SIG-M5 treated with dmso at 0.1 percent for 504 hours (cell line): ENCODE measurements around the gene RPS6KA5.
A peak's percentile ranks its signal among the peaks of the same experiment; 100 is the strongest.
"Not testable (repeated sequence)": the region's sequence is repeated elsewhere in the genome, so short reads cannot be mapped to it uniquely, and the experiment has no call there.

ENCODE experiments used
- DNase-seq: peaks from one replicate; lab custom pipeline; 2025; ENCODE audit not compliant: unreplicated experiment; lab: John Stamatoyannopoulos, UW

RPS6KA5 gene

DNA sequence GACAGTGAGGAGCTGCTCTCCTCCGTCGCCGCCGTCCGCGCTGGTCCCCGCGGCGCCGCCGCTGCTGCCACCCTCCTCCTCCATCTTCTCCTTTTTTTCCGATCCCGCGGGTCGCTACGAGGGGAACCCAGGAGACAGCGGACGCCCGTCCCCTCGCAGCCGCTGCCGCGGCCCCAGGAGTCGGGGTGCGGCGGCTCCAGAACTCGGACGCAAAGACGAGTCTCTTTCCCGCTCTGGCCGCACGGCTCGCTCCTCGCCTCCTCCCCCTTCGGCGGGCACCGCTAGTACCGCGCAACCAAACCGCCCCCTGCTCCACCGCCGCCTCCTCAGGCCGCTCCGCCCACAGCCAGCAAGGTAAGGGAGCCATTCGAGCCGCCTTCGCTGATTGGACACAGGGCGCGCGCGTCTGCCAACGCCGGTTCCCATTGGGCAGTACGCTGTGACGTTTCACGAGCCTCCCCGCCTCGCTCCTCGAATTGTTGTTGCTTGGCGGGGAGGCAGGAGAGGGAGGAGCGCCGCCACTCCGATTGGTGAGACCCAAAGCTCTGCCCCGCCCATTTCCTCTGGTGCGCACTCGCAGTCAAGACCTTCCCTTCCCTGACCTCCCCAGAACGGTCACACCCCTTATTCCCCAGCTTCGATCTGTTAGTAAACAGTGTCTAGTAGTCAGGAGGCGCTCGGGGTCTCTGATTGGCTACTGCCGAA, at the start of gene RPS6KA5:
RPS6KA5 (minus strand) TSS at position 291 of the 705 bp plus-strand sequence; CDS start at position 84, 207 bp downstream.
- DNase-seq, result peak; percentile 100

DNA sequence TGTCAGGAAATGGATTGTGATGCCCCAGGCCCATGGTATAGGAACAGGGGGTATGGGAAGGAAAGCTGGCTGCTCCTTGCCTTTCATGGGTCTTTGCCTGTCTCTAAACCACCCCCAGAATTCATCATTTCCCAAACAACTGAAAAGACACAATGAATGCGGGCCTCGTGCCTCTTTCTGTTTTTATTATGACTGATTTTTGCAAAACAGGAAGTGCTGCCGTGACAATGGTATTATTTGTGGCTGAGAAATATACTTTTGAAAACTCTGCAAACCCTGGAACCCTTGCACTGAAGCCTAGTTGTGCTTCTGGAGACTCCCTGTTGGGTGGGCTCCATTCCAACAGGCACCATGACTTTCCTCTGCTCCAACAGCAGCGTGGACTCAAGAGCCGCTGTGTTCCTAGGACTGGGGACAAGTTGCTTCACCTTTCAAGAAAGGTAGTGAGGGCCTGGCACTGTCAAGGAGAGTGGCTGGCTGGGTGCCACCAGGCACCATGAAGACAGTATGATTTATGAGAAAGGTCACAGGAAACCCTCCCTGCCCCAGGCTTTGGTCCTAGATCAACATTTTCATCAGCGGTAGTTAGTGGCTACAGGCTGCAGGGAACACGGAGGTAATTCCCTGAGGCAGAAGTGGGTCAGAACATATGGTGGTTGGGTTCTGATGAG, 48.6 kb upstream of the RPS6KA5 start:
- DNase-seq, result no peak

DNA sequence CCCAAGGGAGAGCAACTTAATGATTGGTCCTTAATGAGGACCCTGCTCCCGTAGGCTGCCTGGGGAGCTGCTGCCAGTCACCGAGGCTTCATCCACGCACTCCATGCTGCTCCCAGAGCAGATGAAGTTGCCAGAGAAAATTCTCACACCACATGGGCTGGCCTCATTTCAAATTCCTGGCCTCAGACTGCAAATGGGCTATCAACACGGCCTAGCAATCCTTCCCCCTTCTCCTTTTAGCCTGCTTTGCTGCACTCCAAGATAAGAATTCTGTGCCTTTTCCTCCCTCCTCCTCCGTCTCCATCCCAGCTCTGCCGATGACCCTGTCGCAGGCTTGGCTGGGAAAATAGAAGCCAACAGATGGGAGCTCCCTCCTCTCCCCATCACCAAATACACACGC, 42.7 kb upstream of the RPS6KA5 start:
- DNase-seq, result no peak

DNA sequence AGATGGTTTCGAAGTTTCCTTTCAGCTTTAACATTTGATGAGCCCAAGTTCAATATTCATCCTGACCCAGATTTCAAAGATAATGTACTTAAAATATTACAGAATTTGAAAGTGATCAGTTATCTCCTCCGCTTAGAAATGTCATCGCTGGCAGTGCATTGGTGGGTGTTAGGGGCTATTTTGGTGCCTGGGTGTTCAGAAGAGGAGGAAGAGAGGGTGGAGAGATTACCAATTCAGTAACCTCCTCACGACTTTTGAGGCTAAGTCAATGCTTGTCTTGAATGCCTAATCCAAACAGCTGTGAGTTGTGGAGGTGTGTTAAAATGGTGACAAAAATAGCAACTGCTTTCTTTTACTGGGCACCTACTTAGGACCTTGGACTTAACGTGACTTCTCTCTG, 39.7 kb upstream of the RPS6KA5 start:
- no peak for DNase-seq

DNA sequence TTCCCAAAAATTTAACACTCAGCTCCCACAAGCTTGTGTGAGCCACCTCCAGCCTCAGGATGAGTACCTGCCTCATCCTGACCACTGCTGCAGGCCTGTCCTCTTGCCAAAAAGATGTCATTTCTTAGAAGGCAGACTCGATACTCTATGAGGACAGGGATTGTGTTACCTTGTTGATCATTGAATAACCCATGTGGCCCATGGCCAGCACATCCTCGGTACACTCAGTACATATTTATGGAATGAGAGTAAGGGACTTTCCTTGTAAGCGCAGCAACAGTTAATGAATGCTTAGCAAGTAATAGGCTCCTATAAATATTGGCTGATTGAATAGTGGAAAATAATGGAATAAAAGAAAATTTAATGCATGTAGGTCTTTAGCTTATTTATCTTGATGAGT, 38.1 kb upstream of the RPS6KA5 start:
- DNase-seq, result no peak

DNA sequence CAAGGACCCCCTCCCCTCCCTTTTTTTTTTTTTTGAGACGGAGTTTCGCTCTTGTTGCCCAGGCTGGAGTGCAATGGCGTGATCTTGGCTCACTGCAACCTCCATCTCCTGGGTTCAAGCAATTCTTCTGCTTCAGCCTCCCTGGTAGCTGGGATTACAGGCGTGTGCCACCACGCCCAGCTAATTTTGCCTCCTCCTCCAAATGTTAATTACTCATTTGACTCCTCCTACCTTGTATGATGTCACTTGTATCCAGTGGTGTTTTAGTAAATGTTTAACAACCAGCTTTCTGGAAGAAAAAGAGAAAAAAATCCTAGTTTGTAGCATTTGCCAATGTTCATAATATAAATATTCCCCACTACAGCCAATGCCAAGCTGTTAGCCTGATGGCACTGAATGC, 37.2 kb upstream of the RPS6KA5 start:
- DNase-seq, result not testable (repeated sequence)

DNA sequence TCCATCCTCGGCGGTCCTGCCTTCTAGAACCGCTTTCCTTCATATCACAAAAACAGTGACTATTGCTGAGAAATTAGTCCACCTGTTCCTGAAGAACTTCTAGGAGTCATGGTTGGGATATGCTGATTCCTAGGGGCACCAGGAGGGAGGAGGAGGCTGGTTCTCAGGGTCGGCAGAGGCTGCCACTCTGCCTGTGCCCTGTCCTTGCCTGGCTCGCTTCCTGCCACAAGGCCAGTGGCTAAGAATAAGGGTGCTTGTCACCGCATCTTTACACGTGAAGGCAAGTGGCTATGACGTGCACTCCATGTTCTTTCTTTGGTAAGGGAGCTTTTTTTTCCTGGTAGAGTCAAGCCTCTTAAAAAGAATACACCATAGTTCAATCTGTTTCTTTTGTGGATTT, 34.7 kb upstream of the RPS6KA5 start:
- DNase-seq, result no peak

DNA sequence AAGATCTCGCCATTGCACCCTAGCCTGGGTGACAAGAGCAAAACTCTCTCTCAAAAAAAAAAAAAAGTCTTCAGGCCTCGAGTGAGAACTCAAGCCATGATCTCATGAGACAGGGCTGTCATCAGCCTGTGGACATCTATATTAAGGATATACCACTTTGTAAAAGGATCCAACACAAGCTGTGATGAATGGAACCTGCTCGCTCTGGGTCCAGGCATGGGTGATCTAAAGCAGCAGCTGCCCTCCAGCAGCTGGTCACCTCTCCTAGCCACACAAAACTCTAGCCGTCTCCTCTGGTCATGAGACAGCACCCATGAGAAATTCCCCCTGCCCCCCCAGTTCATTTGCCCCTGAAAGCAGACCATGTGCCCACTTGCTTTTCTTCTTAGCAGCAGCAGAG, 34.3 kb upstream of the RPS6KA5 start:
- no peak for DNase-seq

DNA sequence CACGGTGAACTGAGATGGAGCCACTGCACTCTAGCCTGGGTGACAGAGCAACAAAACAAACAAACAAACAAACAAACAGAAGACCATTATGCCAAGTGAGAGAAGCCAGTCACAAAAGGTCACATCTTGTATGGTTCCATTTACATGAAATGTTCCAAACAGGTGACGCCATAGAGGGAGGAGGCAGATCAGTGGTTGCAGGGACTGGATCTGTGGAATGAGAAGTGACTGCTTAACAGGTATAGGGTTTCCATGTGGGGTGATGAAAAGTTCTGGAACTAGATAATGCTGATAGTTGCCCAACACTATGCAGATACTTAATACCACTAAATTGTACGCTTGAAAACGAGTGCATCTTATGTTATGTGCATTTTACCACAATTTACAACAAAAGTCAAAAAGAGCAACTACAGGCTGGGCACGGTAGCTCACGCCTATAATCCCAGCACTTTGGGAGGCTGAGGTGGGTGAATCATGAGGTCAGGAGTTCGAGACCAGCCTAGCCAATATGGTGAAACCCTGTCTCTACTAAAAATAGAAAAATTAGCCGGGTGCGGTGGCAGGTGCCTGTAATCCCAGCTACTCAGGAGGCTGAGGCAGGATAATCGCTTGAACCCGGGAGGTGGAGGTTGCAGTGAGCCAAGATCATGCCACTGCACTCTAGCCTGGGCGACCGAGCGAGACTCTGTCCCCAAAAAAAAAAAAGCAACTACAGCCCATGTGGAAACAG, 33.5 kb upstream of the RPS6KA5 start:
- DNase-seq, result not testable (repeated sequence)

DNA sequence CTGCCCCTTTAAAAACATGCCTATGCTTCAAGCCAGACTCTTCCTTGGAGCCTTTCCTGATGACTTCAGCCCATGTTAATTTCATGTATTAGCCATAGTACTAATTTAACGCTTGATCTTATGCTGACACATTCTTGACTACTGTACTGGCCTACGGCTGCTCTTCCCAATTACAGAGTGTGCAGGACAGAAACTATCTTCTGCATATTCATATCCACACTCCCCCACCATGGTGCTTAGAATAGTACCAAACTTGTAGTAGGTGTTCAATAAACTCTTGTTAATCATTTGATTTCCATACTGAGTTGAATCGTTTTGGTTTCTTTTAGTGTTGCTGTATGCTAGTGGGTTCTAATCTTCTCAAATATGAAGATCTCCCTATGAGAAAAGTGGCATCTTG, 31.6 kb upstream of the RPS6KA5 start:
- DNase-seq, result no peak

DNA sequence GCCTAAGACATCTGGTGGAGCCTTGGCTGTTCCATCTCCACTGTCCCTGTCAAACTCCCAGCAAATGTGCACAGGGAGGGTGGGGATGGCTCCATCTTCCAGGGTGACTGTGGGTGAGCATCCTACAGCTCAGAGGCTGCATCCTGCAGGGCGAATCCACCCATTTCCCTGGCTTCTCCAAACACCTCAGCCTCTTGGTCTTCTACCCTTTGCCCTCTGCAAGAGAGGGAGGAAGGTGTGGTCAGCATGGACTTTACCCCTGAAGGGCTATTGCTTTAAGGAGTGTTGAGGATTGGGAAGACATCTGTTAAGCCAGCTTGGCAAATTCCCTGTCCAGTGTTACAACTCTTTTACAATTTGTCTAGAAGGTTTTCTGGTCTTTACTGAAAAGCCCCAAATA, 30.3 kb upstream of the RPS6KA5 start:
- no peak for DNase-seq

DNA sequence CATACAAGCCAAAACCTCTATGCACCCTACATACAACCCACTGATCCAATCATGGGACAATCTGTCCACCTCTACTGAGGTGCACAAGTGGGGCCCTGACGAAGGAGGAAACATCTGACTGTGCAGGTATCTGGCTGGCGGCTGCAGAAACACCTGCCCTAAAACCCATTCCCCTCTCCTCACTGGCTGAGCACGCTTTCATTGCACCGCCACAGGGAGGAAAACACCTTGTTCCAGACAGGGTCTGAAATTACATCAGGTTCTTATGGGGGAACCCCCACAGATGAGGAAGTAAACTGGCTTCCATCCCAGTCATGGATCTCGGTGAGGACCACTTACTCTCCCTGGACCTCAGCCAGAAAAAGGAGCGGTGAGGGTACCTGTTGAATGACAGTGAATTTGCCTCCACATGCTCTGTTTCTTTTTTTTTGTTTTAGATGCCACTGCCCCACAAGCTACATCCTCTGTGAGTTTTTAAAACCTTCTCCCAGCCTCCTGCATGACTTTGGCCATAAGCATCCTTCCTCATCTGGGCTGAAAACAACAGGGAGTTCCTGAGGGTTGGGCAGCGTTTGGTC, 29.6 kb upstream of the RPS6KA5 start:
- no peak for DNase-seq

DNA sequence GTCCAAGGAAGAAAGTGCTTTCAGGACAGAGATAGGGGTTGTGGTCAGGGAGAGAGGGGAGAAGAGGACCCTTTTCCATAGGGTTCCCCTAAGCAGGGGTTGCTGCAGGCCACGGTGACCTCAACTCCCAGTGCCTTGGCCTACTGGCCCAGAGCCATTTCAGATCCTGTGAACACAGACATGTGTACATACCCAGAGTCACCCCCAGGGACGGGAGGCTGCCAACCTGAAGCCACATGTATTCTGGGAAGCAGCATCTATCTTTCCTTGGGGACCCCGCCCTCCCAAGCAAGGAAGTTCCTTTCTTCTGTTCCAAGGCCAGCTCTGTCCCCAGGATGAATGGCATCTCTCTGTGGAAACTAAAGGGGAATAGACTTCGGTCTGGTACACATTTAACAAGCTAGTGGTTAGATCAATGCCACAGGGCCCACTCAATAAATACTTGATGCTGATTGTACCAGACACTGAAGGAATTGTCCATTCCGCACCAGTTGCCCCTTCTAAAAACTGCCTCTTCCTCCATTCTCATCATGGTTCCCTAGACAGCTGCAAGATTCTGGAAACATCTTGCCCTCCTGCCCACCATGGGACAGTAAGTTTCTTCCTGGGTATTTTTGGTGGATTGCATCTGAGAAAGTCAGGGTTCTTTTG, 28.3 kb upstream of the RPS6KA5 start:
- DNase-seq, result no peak

DNA sequence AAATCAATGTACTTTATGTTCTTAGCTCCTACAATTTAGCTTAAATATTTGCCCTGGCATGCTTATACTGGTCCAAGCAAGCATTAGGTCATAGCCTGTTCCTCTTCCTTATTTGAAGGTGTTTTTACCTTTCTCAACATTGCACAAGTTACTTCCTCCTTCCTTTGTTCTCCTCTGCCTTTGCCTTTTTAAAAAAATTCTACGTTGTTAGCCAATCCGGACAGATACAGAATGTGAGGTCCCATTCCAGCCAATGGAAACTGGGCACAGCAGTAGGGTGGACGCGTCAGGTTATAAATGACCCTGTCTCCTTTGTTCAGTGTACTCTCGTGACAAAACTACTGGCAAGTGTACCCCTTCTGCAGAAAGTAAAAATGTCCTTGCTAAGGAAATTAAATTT, 27.0 kb upstream of the RPS6KA5 start:
- DNase-seq, result not testable (repeated sequence)

DNA sequence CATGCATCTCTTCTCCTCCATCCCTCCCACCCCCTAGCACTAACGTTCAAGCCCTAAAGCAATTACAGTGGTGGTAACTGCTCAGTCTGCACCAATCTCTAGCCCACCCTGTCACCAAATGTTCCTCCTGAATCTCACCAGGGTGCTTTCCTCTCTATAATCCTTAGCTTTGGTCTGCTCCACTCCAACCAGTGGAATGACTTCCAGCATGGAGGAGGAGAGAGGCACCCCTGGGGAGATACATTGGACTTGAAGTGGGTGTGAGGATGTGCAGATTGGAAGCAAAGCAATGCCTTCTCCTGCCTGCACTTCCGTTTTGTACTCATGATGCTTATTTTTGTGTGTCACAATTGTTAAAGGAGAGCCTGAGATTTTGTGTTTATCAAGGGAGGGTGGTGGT, 24.1 kb upstream of the RPS6KA5 start:
- DNase-seq, result no peak

DNA sequence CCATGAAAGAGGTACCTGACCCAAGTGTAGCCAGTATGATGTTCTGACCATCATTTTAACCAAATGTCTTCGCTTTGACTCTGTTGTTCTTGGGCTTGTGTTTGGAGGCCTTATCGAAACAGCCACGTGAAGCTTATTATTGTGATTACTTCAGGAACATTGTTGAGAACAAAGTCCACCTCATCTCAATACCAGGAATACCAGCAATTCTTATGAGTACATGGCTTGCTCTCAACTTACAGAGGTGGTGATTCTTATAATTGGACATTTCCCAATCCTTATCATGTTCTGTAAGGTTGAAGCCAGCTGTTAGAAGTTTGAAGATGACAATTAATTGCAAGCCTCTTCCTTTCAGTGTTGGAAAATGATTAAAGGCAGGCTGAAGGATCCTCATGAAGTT, 21.8 kb upstream of the RPS6KA5 start:
- DNase-seq, result no peak

DNA sequence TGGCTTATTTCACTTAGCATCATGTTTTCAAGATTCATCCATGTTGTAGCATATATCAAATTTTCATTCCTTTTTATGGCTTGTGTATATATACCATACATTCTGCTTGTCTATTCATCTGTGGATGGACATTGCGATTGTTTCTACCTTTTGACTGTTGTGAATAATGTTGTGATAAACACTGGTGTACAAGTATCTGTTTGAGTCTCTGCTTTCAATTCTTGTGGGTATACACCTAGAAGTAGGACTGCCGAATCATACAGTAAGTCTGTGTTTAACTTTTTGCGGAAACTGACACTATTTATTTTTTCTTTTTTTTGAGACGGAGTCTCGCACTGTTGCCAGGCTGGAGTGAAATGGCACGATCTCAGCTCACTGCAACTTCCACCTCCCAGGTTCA, 19.6 kb upstream of the RPS6KA5 start:
- no peak for DNase-seq

DNA sequence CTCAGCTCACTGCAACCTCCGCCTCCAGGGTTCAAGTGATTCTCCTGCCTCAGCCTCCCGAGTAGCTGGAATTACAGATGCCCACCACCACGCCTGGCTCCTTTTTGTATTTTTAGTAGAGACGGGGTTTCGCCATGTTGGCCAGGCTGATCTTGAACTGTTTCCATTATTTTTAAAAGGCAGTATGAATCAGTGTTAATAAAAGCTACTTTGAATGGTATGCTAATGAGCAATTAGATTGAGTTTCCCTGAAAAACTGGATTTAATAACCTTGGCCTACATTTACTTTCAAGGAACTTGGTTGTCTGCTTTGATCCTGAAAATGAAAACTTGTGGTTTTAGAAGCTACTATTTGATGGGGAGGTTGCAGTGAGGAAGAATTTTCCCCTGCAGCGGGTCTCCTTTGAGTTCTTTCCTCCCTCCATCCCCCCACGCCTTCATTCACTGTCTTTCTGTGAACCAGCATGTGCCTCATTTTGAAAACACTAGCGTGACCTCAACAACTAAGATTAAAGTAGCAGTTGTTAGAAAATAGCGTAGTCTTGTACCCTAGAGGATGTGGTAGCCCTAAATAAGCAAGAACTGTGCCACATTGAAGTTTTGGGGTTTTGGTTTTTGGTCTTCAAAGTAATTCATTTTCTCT, 17.8 kb upstream of the RPS6KA5 start:
- no peak for DNase-seq

DNA sequence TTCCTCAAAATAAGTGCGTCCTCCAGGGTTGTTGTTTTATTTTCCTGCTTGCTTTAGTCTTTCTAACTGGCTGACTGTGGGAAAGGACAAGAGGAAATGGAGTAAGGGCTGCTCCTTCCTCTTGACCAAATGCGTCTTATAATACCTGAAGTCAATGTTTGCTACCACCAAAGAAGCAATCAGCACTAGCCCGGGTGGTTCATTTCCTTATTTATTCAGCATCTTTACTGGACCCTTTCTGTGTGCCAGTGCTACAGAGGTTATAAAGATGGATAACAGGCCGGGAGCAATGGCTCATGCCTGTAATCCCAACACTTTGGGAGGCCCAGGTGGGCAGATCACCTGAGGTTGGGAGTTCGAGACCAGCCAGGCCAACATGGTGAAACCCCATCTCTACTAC, 15.1 kb upstream of the RPS6KA5 start:
- DNase-seq, result no peak

DNA sequence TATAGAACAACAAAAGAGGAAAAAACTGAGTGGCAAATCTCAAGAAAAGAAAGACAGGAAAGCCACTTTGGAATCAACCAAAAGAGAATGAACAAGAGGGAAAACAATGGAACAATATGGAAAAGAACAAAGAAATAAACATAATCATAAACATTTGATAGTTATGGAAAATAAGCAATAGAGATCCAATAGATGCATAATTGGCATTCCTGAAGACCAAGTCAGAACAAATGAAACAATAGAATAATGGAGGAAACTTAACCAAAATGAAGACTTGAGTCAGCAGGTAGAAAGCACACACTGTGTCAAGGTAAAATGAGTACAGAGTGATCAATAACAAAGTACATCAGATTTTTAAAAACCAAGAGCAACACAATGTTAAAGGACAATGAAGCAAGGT, 10.1 kb upstream of the RPS6KA5 start:
- no peak for DNase-seq

DNA sequence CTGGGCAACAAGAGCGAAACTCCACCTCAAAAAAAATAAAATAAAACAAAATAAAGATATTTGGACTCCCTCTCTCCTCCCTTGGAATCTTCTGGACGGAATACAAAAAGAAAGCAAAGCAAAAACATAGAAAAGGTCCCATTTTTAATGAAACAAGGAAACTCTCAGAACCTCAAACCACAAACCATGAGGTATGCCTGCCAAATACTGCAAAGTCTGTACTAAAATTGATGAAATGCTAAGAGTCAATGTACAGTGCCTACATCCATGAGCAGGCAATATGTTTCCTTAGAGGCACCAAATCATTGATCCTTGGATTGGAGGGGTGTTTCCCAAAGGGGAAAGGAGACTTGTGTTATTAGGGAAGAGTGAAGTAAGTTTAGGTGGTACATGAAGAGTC, 8.2 kb upstream of the RPS6KA5 start:
- no peak for DNase-seq
